Mammary epithelial cell (primary cell): Measurements from ENCODE around the gene MAP4K4.
"Not testable (repeated sequence)": the region's sequence is repeated elsewhere in the genome, so short reads cannot be mapped to it uniquely, and the experiment has no call there.

Experiments used
- CTCF ChIP-seq, 2 donors: IDR thresholded peaks in 1 of 2; conservative IDR thresholded peaks in 1 of 2; 2 replicates each; pipeline ENCODE4 v1.5.1; 2011 to 2012; ENCODE audit warnings: inconsistent platforms in 2 of 2, low read length in 2 of 2, mild to moderate bottlenecking in 2 of 2, control low read depth in 1 of 2, low read depth in 1 of 2; ENCODE audit not compliant: insufficient read depth in 1 of 2; ENCODE audit errors: extremely low read depth in 1 of 2
- EZH2 ChIP-seq: IDR thresholded peaks from 2 replicates; pipeline ENCODE4 v1.6.1; 2012; ENCODE audit warnings: low read length, inconsistent platforms, borderline replicate concordance

GRCh38 chr2:101935764-101936163, 238.3 kb downstream of the MAP4K4 start:
- TF ChIP-seq CTCF (conservative IDR thresholded peaks at IDR 0.05 in 1 of 2, IDR thresholded peaks at IDR 0.05 in 1 of 2; ENCODE audit: extremely low read depth in 1 of 2, insufficient read depth in 1 of 2, low read depth in 1 of 2, low read length in 2 of 2); EZH2: not testable (repeated sequence)
